Activated T-helper 2 cell treated with anti-CD3 and anti-CD28 coated beads, Interferon-gamma antibody, Interleukin-2, Interleukin-4, amounts not matched to agents 10 μg/mL and 5 μg/mL and 100 μg/mL, durations not matched to agents 14 hours and 24 hours and 36 hours (primary cell): ENCODE data around the gene ZNF750. TPM values are rescaled to one million over a fixed set of nuclear protein-coding genes. Genes with fewer than 3 reads are reported as not detected.

Experiments
- DNase-seq: peaks from one replicate; pipeline ENCODE4 v3.0.0; 2021; ENCODE audit warnings: low spot score
- H3K27ac Mint-ChIP-seq: one replicate; pipeline ENCODE4 v1.8.0; 2021; ENCODE audit warnings: mixed read lengths
- H3K27me3 Mint-ChIP-seq: one replicate; pipeline ENCODE4 v1.8.0; 2021; ENCODE audit warnings: low read depth, mixed read lengths
- H3K36me3 Mint-ChIP-seq: one replicate; pipeline ENCODE4 v1.8.0; 2021; ENCODE audit warnings: low read depth, mixed read lengths
- H3K4me1 Mint-ChIP-seq: one replicate; pipeline ENCODE4 v1.8.0; 2021; ENCODE audit warnings: low read depth, mixed read lengths
- H3K4me3 Mint-ChIP-seq: one replicate; pipeline ENCODE4 v1.8.0; 2021; ENCODE audit warnings: low read depth, mild to moderate bottlenecking, moderate library complexity, mixed read lengths
- H3K9me3 Mint-ChIP-seq: one replicate; pipeline ENCODE4 v1.8.0; 2021; ENCODE audit warnings: mixed read lengths
- intact Hi-C: fragments of 100-400 bp; cut with micrococcal nuclease; formaldehyde crosslinking; loops from one replicate; pipeline ENCODE4 v1.15.1; 2023
- total RNA-seq: library from RNA; stranded (reverse); gene quantifications from 2 replicates; pipeline ENCODE4 v1.2.3, GENCODE V29; 2022

Gene ZNF750
- total RNA-seq, 1 donor from 2014 or later, result not detected

GRCh38 chr17:82807101-82807500, 32.7 kb downstream of the ZNF750 start:
- intact Hi-C loops, result no loop called here
- no peak overlapping the region for H3K27ac Mint-ChIP-seq
- peaks cover 5% of the 10 kb centered on the region for H3K4me1 Mint-ChIP-seq
- no peaks in the 10 kb centered on the region for H3K9me3 Mint-ChIP-seq
- no peak overlapping the region for H3K4me3 Mint-ChIP-seq
- no peak for DNase-seq
- H3K36me3 Mint-ChIP-seq, result peaks cover 4% of the 10 kb centered on the region
- H3K27me3 Mint-ChIP-seq, result no peaks in the 10 kb centered on the region

- H3K4me1 Mint-ChIP-seq, result peaks cover 6% of the 10 kb centered on the region
- no peaks in the 10 kb centered on the region for H3K27me3 Mint-ChIP-seq
- no peak for DNase-seq
- peaks cover 6% of the 10 kb centered on the region for H3K36me3 Mint-ChIP-seq
- H3K4me3 Mint-ChIP-seq, result no peak overlapping the region
- H3K9me3 Mint-ChIP-seq, result no peaks in the 10 kb centered on the region
- intact Hi-C loops, result no loop called here
- H3K27ac Mint-ChIP-seq, result no peak overlapping the region
Measured at GRCh38 chr17:82806645-82807044, 33.2 kb downstream of the ZNF750 start.

- Mint-ChIP-seq H3K9me3 (no peaks in the 10 kb centered on the region), H3K4me3 (no peak overlapping the region), H3K4me1 (peaks cover 6% of the 10 kb centered on the region), H3K27me3 (no peaks in the 10 kb centered on the region), H3K36me3 (peaks cover 12% of the 10 kb centered on the region), H3K27ac (no peak overlapping the region)
- intact Hi-C loops, result no loop called here
- no peak for DNase-seq
Measured at GRCh38 chr17:82805823-82806222, 34.0 kb downstream of the ZNF750 start.

- no peak overlapping the region for H3K4me3 Mint-ChIP-seq
- H3K27ac Mint-ChIP-seq, result no peak overlapping the region
- peaks cover 6% of the 10 kb centered on the region for H3K4me1 Mint-ChIP-seq
- no peaks in the 10 kb centered on the region for H3K27me3 Mint-ChIP-seq
- no peaks in the 10 kb centered on the region for H3K9me3 Mint-ChIP-seq
- no peak for DNase-seq
- H3K36me3 Mint-ChIP-seq, result peaks cover 16% of the 10 kb centered on the region
- intact Hi-C loops, result no loop called here
Measured at GRCh38 chr17:82805254-82805653, 34.6 kb downstream of the ZNF750 start.

GRCh38 chr17:82804442-82805191, 35.2 kb downstream of the ZNF750 start:
- Mint-ChIP-seq H3K27ac (no peak overlapping the region), H3K4me1 (peaks cover 4% of the 10 kb centered on the region), H3K9me3 (no peaks in the 10 kb centered on the region), H3K27me3 (no peaks in the 10 kb centered on the region), H3K36me3 (peaks cover 21% of the 10 kb centered on the region), H3K4me3 (no peak overlapping the region)
- DNase-seq, result no peak
- intact Hi-C loops, result no loop called here

- Mint-ChIP-seq H3K9me3 (no peaks in the 10 kb centered on the region), H3K4me1 (peaks cover 4% of the 10 kb centered on the region), H3K36me3 (peaks cover 23% of the 10 kb centered on the region), H3K4me3 (no peak overlapping the region), H3K27me3 (no peaks in the 10 kb centered on the region), H3K27ac (no peak overlapping the region)
- DNase-seq, result no peak
- intact Hi-C loops, result no loop called here
Measured at GRCh38 chr17:82803606-82804005, 36.2 kb downstream of the ZNF750 start.

- peaks cover 4% of the 10 kb centered on the region for H3K4me1 Mint-ChIP-seq
- no peak overlapping the region for H3K27ac Mint-ChIP-seq
- H3K9me3 Mint-ChIP-seq, result no peaks in the 10 kb centered on the region
- no peak overlapping the region for H3K4me3 Mint-ChIP-seq
- peaks cover 25% of the 10 kb centered on the region for H3K36me3 Mint-ChIP-seq
- DNase-seq, result no peak
- intact Hi-C loops, result no loop called here
- no peaks in the 10 kb centered on the region for H3K27me3 Mint-ChIP-seq
Measured at GRCh38 chr17:82803185-82803584, 36.6 kb downstream of the ZNF750 start.

- H3K27me3 Mint-ChIP-seq, result no peaks in the 10 kb centered on the region
- peaks cover 4% of the 10 kb centered on the region for H3K4me1 Mint-ChIP-seq
- H3K9me3 Mint-ChIP-seq, result no peaks in the 10 kb centered on the region
- no peak overlapping the region for H3K27ac Mint-ChIP-seq
- intact Hi-C loops, result no loop called here
- H3K4me3 Mint-ChIP-seq, result no peak overlapping the region
- DNase-seq, result no peak
- peaks cover 24% of the 10 kb centered on the region for H3K36me3 Mint-ChIP-seq
Measured at GRCh38 chr17:82802075-82802780, 37.6 kb downstream of the ZNF750 start.

GRCh38 chr17:82801377-82801970, 38.3 kb downstream of the ZNF750 start:
- Mint-ChIP-seq H3K27me3 (no peaks in the 10 kb centered on the region), H3K4me1 (peaks cover 4% of the 10 kb centered on the region), H3K4me3 (no peak overlapping the region), H3K27ac (no peak overlapping the region), H3K36me3 (peaks cover 28% of the 10 kb centered on the region), H3K9me3 (no peaks in the 10 kb centered on the region)
- no peak for DNase-seq
- intact Hi-C loops, result no loop called here

- Mint-ChIP-seq H3K4me1 (peaks cover 4% of the 10 kb centered on the region), H3K4me3 (no peak overlapping the region), H3K9me3 (no peaks in the 10 kb centered on the region), H3K27ac (no peak overlapping the region), H3K27me3 (no peaks in the 10 kb centered on the region), H3K36me3 (peaks cover 28% of the 10 kb centered on the region)
- no peak for DNase-seq
- intact Hi-C loops, result no loop called here
Measured at GRCh38 chr17:82800885-82801284, 38.9 kb downstream of the ZNF750 start.

GRCh38 chr17:82799591-82799990, 40.2 kb downstream of the ZNF750 start:
- intact Hi-C loops, result no loop called here
- peaks cover 4% of the 10 kb centered on the region for H3K4me1 Mint-ChIP-seq
- DNase-seq, result no peak
- H3K36me3 Mint-ChIP-seq, result peaks cover 28% of the 10 kb centered on the region
- no peak overlapping the region for H3K27ac Mint-ChIP-seq
- no peak overlapping the region for H3K4me3 Mint-ChIP-seq
- no peaks in the 10 kb centered on the region for H3K27me3 Mint-ChIP-seq
- H3K9me3 Mint-ChIP-seq, result no peaks in the 10 kb centered on the region

GRCh38 chr17:82798752-82799151, 41.1 kb downstream of the ZNF750 start:
- H3K4me3 Mint-ChIP-seq, result no peak overlapping the region
- peaks cover 28% of the 10 kb centered on the region for H3K36me3 Mint-ChIP-seq
- H3K27me3 Mint-ChIP-seq, result no peaks in the 10 kb centered on the region
- H3K27ac Mint-ChIP-seq, result no peak overlapping the region
- peaks cover 4% of the 10 kb centered on the region for H3K4me1 Mint-ChIP-seq
- H3K9me3 Mint-ChIP-seq, result no peaks in the 10 kb centered on the region
- no peak for DNase-seq
- intact Hi-C loops, result no loop called here

- intact Hi-C loops, result no loop called here
- no peak for DNase-seq
- no peak overlapping the region for H3K4me3 Mint-ChIP-seq
- no peaks in the 10 kb centered on the region for H3K27me3 Mint-ChIP-seq
- no peak overlapping the region for H3K27ac Mint-ChIP-seq
- H3K4me1 Mint-ChIP-seq, result peaks cover under 1% of the 10 kb centered on the region
- H3K36me3 Mint-ChIP-seq, result peaks cover 28% of the 10 kb centered on the region
- H3K9me3 Mint-ChIP-seq, result no peaks in the 10 kb centered on the region
Measured at GRCh38 chr17:82797061-82797460, 42.8 kb downstream of the ZNF750 start.
